ENCODE measurements around the gene CCDC12.

- TF ChIP-seq EZH2phosphoT487 (IDR thresholded peaks at IDR 0.05; ENCODE audit: insufficient read depth, low read depth) (no peak), EZH2 (IDR thresholded peaks at IDR 0.05; ENCODE audit: insufficient read depth, poor library complexity, severe bottlenecking) (no peak)
These were observed 11.3 kb upstream of the CCDC12 start for GRCh38 chr3:46987743-46988401.

Measured in GM23248 (cell line).